Astrocyte (in vitro differentiated cells and primary cell): Measurements from ENCODE around the gene TMEM233. TPM values are rescaled to one million over a fixed set of nuclear protein-coding genes. Genes with fewer than 3 reads are reported as not detected.
"Not testable (repeated sequence)": the region's sequence is repeated elsewhere in the genome, so short reads cannot be mapped to it uniquely, and the experiment has no call there.

ENCODE experiments used
- DNase-seq: peaks from one replicate; pipeline ENCODE4 v3.0.0-alpha.2; 2010; ENCODE audit warnings: low read depth
- FAIRE-seq: peaks from 2 replicates; lab custom pipeline; 2011; peaks lifted over from hg19 to GRCh38; lab: Jason Lieb, UNC
- H2AFZ ChIP-seq: 2 replicates; pipeline ENCODE4 v1.6.0; 2012; ENCODE audit warnings: low read depth, low read length, inconsistent platforms
- H3K27ac ChIP-seq: 2 replicates; pipeline ENCODE4 v1.5.1; 2011; ENCODE audit warnings: low read depth, low read length, inconsistent platforms
- H3K27me3 ChIP-seq: 2 replicates; pipeline ENCODE4 v1.6.0; 2011; ENCODE audit warnings: low read length, inconsistent platforms; ENCODE audit not compliant: insufficient read depth
- H3K36me3 ChIP-seq: 2 replicates; pipeline ENCODE4 v1.5.1; 2011; ENCODE audit warnings: low read length, inconsistent platforms; ENCODE audit not compliant: insufficient read depth
- H3K4me1 ChIP-seq: 2 replicates; pipeline ENCODE4 v1.5.1; 2011; ENCODE audit warnings: low read length, inconsistent platforms; ENCODE audit not compliant: insufficient read depth
- H3K4me2 ChIP-seq: 2 replicates; pipeline ENCODE4 v1.6.0; 2012; ENCODE audit warnings: low read length, inconsistent platforms
- H3K4me3 ChIP-seq: 2 replicates; pipeline ENCODE4 v1.5.1; 2011; ENCODE audit warnings: low read depth, mild to moderate bottlenecking, low read length, inconsistent platforms; ENCODE audit not compliant: insufficient read depth
- H3K79me2 ChIP-seq: 2 replicates; pipeline ENCODE4 v1.6.0; 2012; ENCODE audit warnings: mild to moderate bottlenecking, low read length, inconsistent platforms; ENCODE audit not compliant: insufficient read depth
- H3K9ac ChIP-seq: 2 replicates; pipeline ENCODE4 v1.6.0; 2012; ENCODE audit warnings: mild to moderate bottlenecking, low read length, inconsistent platforms
- H3K9me3 ChIP-seq: 2 replicates; pipeline ENCODE4 v1.5.1; 2012; ENCODE audit warnings: low read depth, mild to moderate bottlenecking, low read length, inconsistent platforms; ENCODE audit not compliant: insufficient read depth
- H4K20me1 ChIP-seq: 2 replicates; pipeline ENCODE4 v1.6.0; 2012; ENCODE audit warnings: low read length, inconsistent platforms; ENCODE audit not compliant: insufficient read depth
- H3K27ac Mint-ChIP-seq: one replicate; pipeline ENCODE4 v1.8.0; 2021; ENCODE audit warnings: mild to moderate bottlenecking, mixed read lengths; ENCODE audit not compliant: unreplicated experiment
- H3K27me3 Mint-ChIP-seq: one replicate; pipeline ENCODE4 v1.8.0; 2021; ENCODE audit warnings: low read depth, mixed read lengths; ENCODE audit not compliant: unreplicated experiment
- H3K36me3 Mint-ChIP-seq: one replicate; pipeline ENCODE4 v1.8.0; 2021; ENCODE audit warnings: low read depth, mixed read lengths; ENCODE audit not compliant: unreplicated experiment
- H3K4me1 Mint-ChIP-seq: one replicate; pipeline ENCODE4 v1.8.0; 2021; ENCODE audit warnings: low read depth, mixed read lengths; ENCODE audit not compliant: unreplicated experiment
- H3K4me3 Mint-ChIP-seq: one replicate; pipeline ENCODE4 v1.8.0; 2021; ENCODE audit warnings: mild to moderate bottlenecking, moderate library complexity, mixed read lengths; ENCODE audit not compliant: unreplicated experiment
- H3K9me3 Mint-ChIP-seq: one replicate; pipeline ENCODE4 v1.8.0; 2021; ENCODE audit warnings: mild to moderate bottlenecking, mixed read lengths; ENCODE audit not compliant: unreplicated experiment
- EZH2 ChIP-seq: IDR thresholded peaks from 2 replicates; pipeline ENCODE4 v1.6.1; 2012; ENCODE audit warnings: mild to moderate bottlenecking, low read length, inconsistent platforms; ENCODE audit not compliant: insufficient read depth
- total RNA-seq: library from RNA; stranded (reverse); gene quantifications from 2 replicates; pipeline ENCODE4 v1.2.1, GENCODE V29; 2021
- TF ChIP-seq, protein P1 (sequence below): IDR thresholded peaks from 2 replicates; pipeline ENCODE4 v1.5.1; 2011; ENCODE audit warnings: low read depth, mild to moderate bottlenecking, inconsistent platforms, low read length, moderate library complexity; ENCODE audit not compliant: insufficient read depth

TMEM233 gene
- total RNA-seq, 1 donor from 2014 or later = not detected

DNA sequence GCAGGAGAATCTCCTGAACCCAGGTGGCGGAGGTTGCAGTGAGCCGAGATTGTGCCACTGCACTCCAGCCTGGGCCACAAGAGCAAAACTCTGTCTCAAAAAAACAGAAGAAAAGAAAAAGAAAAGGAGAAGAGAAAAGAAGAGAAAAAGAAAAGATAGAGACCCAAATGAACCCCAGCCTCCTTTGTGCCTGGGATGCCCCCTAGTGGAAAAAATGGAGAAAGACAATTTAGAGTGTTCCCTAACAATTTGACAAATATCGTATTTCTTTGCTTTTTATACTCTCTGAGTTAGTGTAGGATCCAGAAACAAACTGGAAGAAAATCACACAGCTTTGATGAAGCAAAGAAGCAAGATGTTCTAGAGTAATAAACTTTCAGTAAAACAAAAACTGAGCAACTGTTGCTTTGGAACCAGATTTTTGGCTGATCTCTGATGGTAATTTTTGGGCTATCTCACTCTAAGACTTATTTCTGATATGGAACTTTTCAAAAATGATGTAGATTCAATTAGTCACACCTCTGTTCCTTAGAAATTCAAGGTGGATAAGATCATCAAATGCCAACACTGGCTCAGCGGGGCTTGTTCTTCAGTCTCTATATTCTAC, 55.7 kb downstream of the TMEM233 start:
- Histone ChIP-seq H3K4me1 (no peaks in the 10 kb centered on the region), H3K4me3 (no peak overlapping the region), H3K9me3 (no peaks in the 10 kb centered on the region), H3K4me2 (no peak overlapping the region), H3K9ac (no peak overlapping the region), H2AFZ (no peak overlapping the region), H4K20me1 (no peaks in the 10 kb centered on the region), H3K27ac (no peak overlapping the region), H3K27me3 (no peaks in the 10 kb centered on the region), H3K79me2 (no peaks in the 10 kb centered on the region), H3K36me3 (no peaks in the 10 kb centered on the region)
- FAIRE-seq = no peak
- no peaks in the 10 kb centered on the region for H3K4me1 Mint-ChIP-seq
- H3K36me3 Mint-ChIP-seq = no peaks in the 10 kb centered on the region
- DNase-seq = no peak
- no peak overlapping the region for H3K4me3 Mint-ChIP-seq
- H3K9me3 Mint-ChIP-seq = peaks cover 2% of the 10 kb centered on the region
- TF ChIP-seq, protein P1, sequence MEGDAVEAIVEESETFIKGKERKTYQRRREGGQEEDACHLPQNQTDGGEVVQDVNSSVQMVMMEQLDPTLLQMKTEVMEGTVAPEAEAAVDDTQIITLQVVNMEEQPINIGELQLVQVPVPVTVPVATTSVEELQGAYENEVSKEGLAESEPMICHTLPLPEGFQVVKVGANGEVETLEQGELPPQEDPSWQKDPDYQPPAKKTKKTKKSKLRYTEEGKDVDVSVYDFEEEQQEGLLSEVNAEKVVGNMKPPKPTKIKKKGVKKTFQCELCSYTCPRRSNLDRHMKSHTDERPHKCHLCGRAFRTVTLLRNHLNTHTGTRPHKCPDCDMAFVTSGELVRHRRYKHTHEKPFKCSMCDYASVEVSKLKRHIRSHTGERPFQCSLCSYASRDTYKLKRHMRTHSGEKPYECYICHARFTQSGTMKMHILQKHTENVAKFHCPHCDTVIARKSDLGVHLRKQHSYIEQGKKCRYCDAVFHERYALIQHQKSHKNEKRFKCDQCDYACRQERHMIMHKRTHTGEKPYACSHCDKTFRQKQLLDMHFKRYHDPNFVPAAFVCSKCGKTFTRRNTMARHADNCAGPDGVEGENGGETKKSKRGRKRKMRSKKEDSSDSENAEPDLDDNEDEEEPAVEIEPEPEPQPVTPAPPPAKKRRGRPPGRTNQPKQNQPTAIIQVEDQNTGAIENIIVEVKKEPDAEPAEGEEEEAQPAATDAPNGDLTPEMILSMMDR = peak; percentile 53
- TF ChIP-seq EZH2 = no peak
- H3K27ac Mint-ChIP-seq = no peak overlapping the region
- no peaks in the 10 kb centered on the region for H3K27me3 Mint-ChIP-seq

DNA sequence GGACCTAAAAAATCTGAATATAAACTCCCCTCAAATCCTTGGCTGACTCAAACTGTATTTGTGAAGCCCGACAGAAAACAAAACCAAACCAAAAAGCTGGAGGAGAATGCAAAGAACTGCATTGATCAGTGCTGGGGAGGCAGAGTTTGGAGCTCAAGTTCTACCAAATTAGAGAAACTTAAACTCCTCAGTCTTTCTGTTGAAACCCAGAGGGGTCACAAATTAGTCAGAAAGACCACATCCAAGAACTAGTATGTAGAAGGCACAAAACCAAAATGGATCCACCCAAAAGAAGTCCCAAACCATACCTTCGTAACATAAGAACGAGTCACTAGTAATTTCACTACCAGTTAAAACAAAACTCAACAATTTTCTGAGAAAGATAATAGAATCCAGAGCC, 59.1 kb downstream of the TMEM233 start:
- TF ChIP-seq, protein P1 = no peak
- no peak for TF ChIP-seq EZH2
- no peak overlapping the region for H3K4me3 ChIP-seq
- no peaks in the 10 kb centered on the region for H3K36me3 Mint-ChIP-seq
- no peaks in the 10 kb centered on the region for H3K79me2 ChIP-seq
- no peaks in the 10 kb centered on the region for H3K27me3 ChIP-seq
- H3K4me1 Mint-ChIP-seq = no peaks in the 10 kb centered on the region
- H3K9ac ChIP-seq = no peak overlapping the region
- H2AFZ ChIP-seq = no peak overlapping the region
- H3K4me2 ChIP-seq = no peak overlapping the region
- no peaks in the 10 kb centered on the region for H3K27me3 Mint-ChIP-seq
- no peaks in the 10 kb centered on the region for H3K9me3 ChIP-seq
- no peaks in the 10 kb centered on the region for H4K20me1 ChIP-seq
- no peak overlapping the region for H3K27ac ChIP-seq
- no peak overlapping the region for H3K27ac Mint-ChIP-seq
- H3K4me1 ChIP-seq = no peaks in the 10 kb centered on the region
- DNase-seq = no peak
- FAIRE-seq = no peak
- H3K4me3 Mint-ChIP-seq = no peak overlapping the region
- H3K36me3 ChIP-seq = no peaks in the 10 kb centered on the region
- H3K9me3 Mint-ChIP-seq = no peaks in the 10 kb centered on the region

DNA sequence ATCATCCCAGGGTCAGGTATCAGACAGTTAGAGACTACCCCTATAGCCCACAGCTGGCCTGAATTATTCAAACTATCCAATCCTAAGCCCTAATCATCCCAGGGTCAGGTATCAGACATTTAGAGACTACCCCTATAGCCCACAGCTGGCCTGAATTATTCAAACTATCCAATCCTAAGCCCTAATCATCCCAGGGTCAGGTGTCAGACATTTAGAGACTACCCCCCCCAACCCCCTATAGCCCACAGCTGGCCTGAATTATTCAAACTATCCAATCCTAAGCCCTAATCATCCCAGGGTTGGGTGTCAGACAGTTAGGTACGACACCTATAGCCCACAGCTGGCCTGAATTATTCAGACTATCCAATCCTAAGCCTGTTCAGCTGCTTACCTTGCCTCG, 63.4 kb downstream of the TMEM233 start:
- not testable (repeated sequence) for DNase-seq, H3K9ac ChIP-seq, H3K9me3 ChIP-seq, H2AFZ ChIP-seq, H3K4me1 Mint-ChIP-seq, H3K27me3 ChIP-seq, H3K36me3 ChIP-seq, H3K27ac Mint-ChIP-seq, H3K4me2 ChIP-seq, H3K4me3 Mint-ChIP-seq, H4K20me1 ChIP-seq, H3K4me1 ChIP-seq, H3K27me3 Mint-ChIP-seq, H3K4me3 ChIP-seq, FAIRE-seq, H3K9me3 Mint-ChIP-seq, H3K36me3 Mint-ChIP-seq, H3K79me2 ChIP-seq, H3K27ac ChIP-seq

DNA sequence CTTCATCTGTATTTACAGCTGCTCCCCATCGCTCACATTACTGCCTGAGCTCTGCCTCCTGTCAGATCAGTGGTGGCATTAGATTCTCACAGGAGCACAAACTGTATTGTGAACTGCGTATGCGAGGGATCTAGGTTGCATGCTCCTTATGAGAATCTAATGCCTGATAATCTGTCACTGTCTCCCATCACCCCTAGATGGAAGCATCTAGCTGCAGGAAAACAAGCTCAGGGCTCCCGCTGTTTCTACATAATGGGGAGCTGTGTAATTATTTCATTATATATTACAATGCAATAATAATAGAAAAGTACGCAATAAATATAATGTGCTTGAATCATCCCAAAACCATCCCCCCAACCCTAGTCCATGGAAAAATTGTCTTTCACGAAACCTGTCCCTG, 64.6 kb downstream of the TMEM233 start:
- H3K4me1 Mint-ChIP-seq, H3K4me2 ChIP-seq, H3K4me1 ChIP-seq, H3K79me2 ChIP-seq, H3K27me3 Mint-ChIP-seq, H3K27ac Mint-ChIP-seq, H3K9ac ChIP-seq, H3K27me3 ChIP-seq, H3K4me3 Mint-ChIP-seq, H3K27ac ChIP-seq, H3K9me3 Mint-ChIP-seq, H3K36me3 Mint-ChIP-seq, H2AFZ ChIP-seq, H3K4me3 ChIP-seq, H3K9me3 ChIP-seq, FAIRE-seq, H3K36me3 ChIP-seq, DNase-seq, H4K20me1 ChIP-seq: not testable (repeated sequence)
